ENCODE results near the gene LAD1. TPM values are rescaled to one million over a fixed set of nuclear protein-coding genes. Genes with fewer than 3 reads are reported as not detected.

LAD1 gene
- total and polyA plus RNA-seq, 2 donors (not counting 1 experiment from before 2014, with no cell fraction given) = not detected

- Histone ChIP-seq H4K20me1 (ENCODE audit: control insufficient read depth, extremely low read depth, insufficient read depth, low read length) (no peaks in the 10 kb centered on the region), H3K4me1 (ENCODE audit: control insufficient read depth, extremely low read depth, insufficient read depth, low read length) (no peaks in the 10 kb centered on the region), H3K27ac (ENCODE audit: insufficient read depth, low read length) (no peak overlapping the region), H3K9me3 (ENCODE audit: control insufficient read depth, insufficient read depth, low read depth, low read length) (no peaks in the 10 kb centered on the region), H3K27me3 (ENCODE audit: control insufficient read depth, insufficient read depth, low read length) (peaks cover 28% of the 10 kb centered on the region), H3K36me3 (ENCODE audit: control insufficient read depth, insufficient read depth, low read length) (no peaks in the 10 kb centered on the region), H3K79me2 (ENCODE audit: control insufficient read depth, insufficient read depth, low read length) (no peaks in the 10 kb centered on the region), H3K9ac (ENCODE audit: insufficient read depth, low read length) (no peak overlapping the region), H2AFZ (ENCODE audit: low read length) (no peak overlapping the region), H3K4me2 (ENCODE audit: extremely low read depth, insufficient read depth, low read length) (no peak overlapping the region), H3K4me3 (replicated peaks in 1 of 4; ENCODE audit: control extremely low read depth in 1 of 4, insufficient read depth in 1 of 4, low read depth in 3 of 4, low read length in 4 of 4) (no peak overlapping the region)
- DNase-seq (ENCODE audit: low read depth in 2 of 2) = no peak
- TF ChIP-seq CTCF (conservative IDR thresholded peaks at IDR 0.05 in 1 of 2, IDR thresholded peaks at IDR 0.05 in 1 of 2; ENCODE audit: low read depth in 1 of 2, low read length in 2 of 2) (no peak), EZH2 (IDR thresholded peaks at IDR 0.05; ENCODE audit: low read length, missing control alignments) (no peak)
Measured at GRCh38 chr1:201421041-201421440, 21.9 kb upstream of the LAD1 start.

GRCh38 chr1:201420608-201421002, 21.5 kb upstream of the LAD1 start:
- no peak overlapping the region for H3K4me3 ChIP-seq (replicated peaks in 1 of 4; ENCODE audit: control extremely low read depth in 1 of 4, insufficient read depth in 1 of 4, low read depth in 3 of 4, low read length in 4 of 4)

More at GRCh38 chr1:201420608-201421002, 21.5 kb upstream of the LAD1 start:
- H3K27me3 ChIP-seq (ENCODE audit: control insufficient read depth, insufficient read depth, low read length) = peaks cover 28% of the 10 kb centered on the region
- H3K79me2 ChIP-seq (ENCODE audit: control insufficient read depth, insufficient read depth, low read length) = no peaks in the 10 kb centered on the region
- H3K9ac ChIP-seq (ENCODE audit: insufficient read depth, low read length) = no peak overlapping the region
- no peaks in the 10 kb centered on the region for H3K9me3 ChIP-seq (ENCODE audit: control insufficient read depth, insufficient read depth, low read depth, low read length)
- no peaks in the 10 kb centered on the region for H3K36me3 ChIP-seq (ENCODE audit: control insufficient read depth, insufficient read depth, low read length)
- H2AFZ ChIP-seq (ENCODE audit: low read length) = no peak overlapping the region
- H3K4me2 ChIP-seq (ENCODE audit: extremely low read depth, insufficient read depth, low read length) = no peak overlapping the region
- no peak overlapping the region for H3K27ac ChIP-seq (ENCODE audit: insufficient read depth, low read length)
- H4K20me1 ChIP-seq (ENCODE audit: control insufficient read depth, extremely low read depth, insufficient read depth, low read length) = no peaks in the 10 kb centered on the region
- H3K4me1 ChIP-seq (ENCODE audit: control insufficient read depth, extremely low read depth, insufficient read depth, low read length) = no peaks in the 10 kb centered on the region
- no peak for TF ChIP-seq EZH2 (IDR thresholded peaks at IDR 0.05; ENCODE audit: low read length, missing control alignments)
- TF ChIP-seq CTCF (conservative IDR thresholded peaks at IDR 0.05 in 1 of 2, IDR thresholded peaks at IDR 0.05 in 1 of 2; ENCODE audit: low read depth in 1 of 2, low read length in 2 of 2) = no peak
- no peak for DNase-seq (ENCODE audit: low read depth in 2 of 2)

Data from fibroblast of lung (primary cell).